Measurements from ENCODE around the gene LPAR1.

DNA sequence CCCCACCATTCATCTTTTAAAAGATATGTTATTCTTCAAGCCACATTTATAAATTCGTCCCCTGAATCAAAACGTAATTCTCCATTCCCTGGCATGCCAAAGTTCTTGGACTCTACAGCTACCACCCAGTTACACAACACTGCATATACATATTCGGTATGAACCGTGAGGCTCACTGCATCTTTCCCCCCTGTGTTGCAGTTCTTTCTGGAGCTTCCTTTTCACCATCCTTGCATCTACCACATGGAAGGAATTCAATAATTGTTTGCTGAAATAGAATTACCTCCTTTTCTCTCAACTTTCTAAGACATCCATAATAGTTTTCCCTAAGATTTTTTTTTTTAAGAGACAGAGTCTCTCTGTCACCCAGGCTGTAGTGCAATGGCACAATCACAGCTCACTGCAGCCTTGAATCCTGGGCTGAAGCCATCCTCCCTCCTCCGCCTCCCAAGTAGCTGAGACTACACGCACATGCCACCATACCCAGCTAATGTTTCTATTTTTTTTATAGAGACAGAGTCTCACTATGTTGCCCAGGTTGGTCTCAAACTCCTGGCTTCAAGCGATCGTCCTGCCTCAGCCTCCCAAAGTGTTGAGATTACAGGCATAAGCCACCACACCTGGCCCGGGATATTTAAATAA, 3.3 kb downstream of the LPAR1 start:
- TF ChIP-seq TARDBP (IDR thresholded peaks at IDR 0.05) (no peak), NFRKB (IDR thresholded peaks at IDR 0.05) (no peak), FOXK2 (IDR thresholded peaks at IDR 0.05) (no peak), BHLHE40 (IDR thresholded peaks at IDR 0.05; ENCODE audit: borderline replicate concordance) (no peak), FOXA1 (IDR thresholded peaks at IDR 0.05) (no peak), HDGF (IDR thresholded peaks at IDR 0.05; ENCODE audit: borderline replicate concordance) (no peak), FOXM1 (IDR thresholded peaks at IDR 0.05; ENCODE audit: borderline replicate concordance) (no peak), SP1 (IDR thresholded peaks at IDR 0.05) (no peak), ELF4 (IDR thresholded peaks at IDR 0.05) (no peak)
- TF ChIP-seq, protein P1, sequence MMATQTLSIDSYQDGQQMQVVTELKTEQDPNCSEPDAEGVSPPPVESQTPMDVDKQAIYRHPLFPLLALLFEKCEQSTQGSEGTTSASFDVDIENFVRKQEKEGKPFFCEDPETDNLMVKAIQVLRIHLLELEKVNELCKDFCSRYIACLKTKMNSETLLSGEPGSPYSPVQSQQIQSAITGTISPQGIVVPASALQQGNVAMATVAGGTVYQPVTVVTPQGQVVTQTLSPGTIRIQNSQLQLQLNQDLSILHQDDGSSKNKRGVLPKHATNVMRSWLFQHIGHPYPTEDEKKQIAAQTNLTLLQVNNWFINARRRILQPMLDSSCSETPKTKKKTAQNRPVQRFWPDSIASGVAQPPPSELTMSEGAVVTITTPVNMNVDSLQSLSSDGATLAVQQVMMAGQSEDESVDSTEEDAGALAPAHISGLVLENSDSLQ (IDR thresholded peaks at IDR 0.05), result no peak
